Activated CD4-positive, alpha-beta T cell treated with anti-CD3 and anti-CD28 coated beads, Interleukin-2, amount 50 U/mL, for 1 hour (primary cell): ENCODE measurements around the gene NINJ2.
"Not testable (repeated sequence)": the region's sequence is repeated elsewhere in the genome, so short reads cannot be mapped to it uniquely, and the experiment has no call there.

Experiments used
- DNase-seq: peaks from one replicate; pipeline ENCODE4 v3.0.0-alpha.2; 2020

Gene NINJ2

GRCh38 chr12:669576-669945, 6.3 kb upstream of the NINJ2 start:
- no peak for DNase-seq

GRCh38 chr12:668090-668481, 4.8 kb upstream of the NINJ2 start:
- no peak for DNase-seq

- DNase-seq, result no peak
Measured at GRCh38 chr12:666766-667308, 3.6 kb upstream of the NINJ2 start.

- no peak for DNase-seq
Measured at GRCh38 chr12:666066-666465, 2.8 kb upstream of the NINJ2 start.

- DNase-seq, result no peak
Measured at GRCh38 chr12:664779-665092, 1.5 kb upstream of the NINJ2 start.

- DNase-seq, result no peak
Measured at GRCh38 chr12:664075-664778, 982 bp upstream of the NINJ2 start.

GRCh38 chr12:662566-663292, 516 bp downstream of the NINJ2 start:
- no peak for DNase-seq

- DNase-seq, result no peak
Measured at GRCh38 chr12:661720-662486, 1.3 kb downstream of the NINJ2 start.

- no peak for DNase-seq
Measured at GRCh38 chr12:659090-659683, 4.1 kb downstream of the NINJ2 start.

GRCh38 chr12:650983-651382, 12.3 kb downstream of the NINJ2 start:
- DNase-seq, result no peak

- no peak for DNase-seq
Measured at GRCh38 chr12:647385-648085, 15.7 kb downstream of the NINJ2 start.

- DNase-seq, result no peak
Measured at GRCh38 chr12:646442-647384, 16.5 kb downstream of the NINJ2 start.

- no peak for DNase-seq
Measured at GRCh38 chr12:645563-646071, 17.6 kb downstream of the NINJ2 start.

- DNase-seq, result no peak
Measured at GRCh38 chr12:644818-645552, 18.3 kb downstream of the NINJ2 start.

GRCh38 chr12:644303-644639, 19.0 kb downstream of the NINJ2 start:
- no peak for DNase-seq

GRCh38 chr12:643475-644302, 19.6 kb downstream of the NINJ2 start:
- peak; percentile 24 for DNase-seq

- peak; percentile 67 for DNase-seq
Measured at GRCh38 chr12:642633-643474, 20.4 kb downstream of the NINJ2 start.

- not testable (repeated sequence) for DNase-seq
Measured at GRCh38 chr12:641321-641720, 21.9 kb downstream of the NINJ2 start.

GRCh38 chr12:640773-641172, 22.5 kb downstream of the NINJ2 start:
- DNase-seq, result no peak
